ENCODE measurements around the gene UBAC2.

Gene UBAC2

GRCh38 chr13:99314640-99315176 lies 114.1 kb downstream of the UBAC2 start:
- peak; percentile 65 to 76 for DNase-seq

- DNase-seq, result no peak
These were observed 114.5 kb downstream of the UBAC2 start for GRCh38 chr13:99315186-99315585.

- DNase-seq, result no peak
These were observed 115.6 kb downstream of the UBAC2 start for GRCh38 chr13:99316224-99316623.

DNA sequence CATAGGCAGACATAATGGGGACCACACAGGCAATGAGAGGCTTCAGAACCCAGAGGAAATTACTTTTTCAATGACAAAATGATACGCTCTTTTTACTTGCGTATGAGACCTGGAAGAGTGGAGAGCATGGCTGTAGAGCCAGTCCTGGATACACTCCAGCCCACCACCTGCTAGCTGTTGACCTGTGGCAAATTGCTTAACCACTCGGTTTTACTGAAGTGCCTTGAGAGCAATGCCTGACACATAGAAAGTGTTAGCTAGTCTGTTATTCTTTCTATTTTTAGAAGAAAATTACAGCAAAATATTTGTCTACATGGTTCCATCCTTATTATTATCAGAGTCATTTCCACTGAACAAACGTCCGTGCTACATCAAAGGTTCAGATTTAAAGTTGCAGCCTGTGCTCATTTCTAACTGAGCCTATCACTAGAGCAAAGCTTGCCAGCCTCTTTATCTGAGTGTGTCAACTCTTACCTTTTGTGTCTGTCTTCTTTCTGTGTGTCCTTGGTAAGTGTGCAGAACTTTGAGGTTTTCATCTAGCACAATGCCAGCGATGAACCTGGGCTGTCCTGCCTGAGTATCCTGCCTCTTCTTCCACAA lies 116.1 kb downstream of the UBAC2 start:
- DNase-seq, result no peak

DNA sequence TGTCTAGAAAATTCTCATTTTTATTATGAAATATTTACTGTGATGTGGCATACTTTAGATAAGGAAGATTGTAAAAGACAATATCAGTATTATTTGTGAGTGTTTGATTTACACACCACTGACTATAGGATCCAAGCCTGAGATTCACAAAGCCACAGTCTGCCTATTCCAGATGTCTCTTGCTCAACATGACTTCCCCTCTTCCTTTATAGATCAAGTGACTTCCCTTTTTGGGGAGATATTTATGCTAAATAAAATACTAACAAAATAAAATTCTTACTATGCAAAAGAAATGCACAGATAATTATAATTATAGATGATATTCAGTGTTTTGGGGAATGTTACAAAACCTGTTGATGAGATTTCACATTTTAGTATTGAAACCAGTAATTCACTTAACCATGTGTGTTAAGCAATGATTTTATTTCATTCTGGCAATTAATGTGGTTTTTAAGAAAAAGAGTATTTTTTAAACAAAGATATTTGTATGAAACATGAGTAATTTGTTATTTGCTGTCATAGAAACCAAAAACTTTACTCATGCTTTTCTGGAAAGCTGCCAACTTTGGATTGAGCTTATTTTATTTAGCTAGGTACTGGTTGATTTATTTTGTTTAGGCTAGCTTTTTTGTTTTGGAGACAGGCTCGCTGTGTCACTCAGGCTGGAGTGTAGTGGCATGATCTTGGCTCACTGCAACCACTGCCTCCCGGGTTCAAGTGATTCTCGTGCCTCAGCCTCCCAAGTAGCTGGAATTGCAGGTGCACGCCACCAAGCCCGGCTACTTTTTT lies 120.2 kb downstream of the UBAC2 start:
- no peak for DNase-seq

- no peak for DNase-seq
These were observed 121.1 kb downstream of the UBAC2 start for GRCh38 chr13:99321709-99322108.

- DNase-seq, result peak in 1 of 2 experiments; percentile 55
These were observed 121.8 kb downstream of the UBAC2 start for GRCh38 chr13:99322297-99323103.

DNA sequence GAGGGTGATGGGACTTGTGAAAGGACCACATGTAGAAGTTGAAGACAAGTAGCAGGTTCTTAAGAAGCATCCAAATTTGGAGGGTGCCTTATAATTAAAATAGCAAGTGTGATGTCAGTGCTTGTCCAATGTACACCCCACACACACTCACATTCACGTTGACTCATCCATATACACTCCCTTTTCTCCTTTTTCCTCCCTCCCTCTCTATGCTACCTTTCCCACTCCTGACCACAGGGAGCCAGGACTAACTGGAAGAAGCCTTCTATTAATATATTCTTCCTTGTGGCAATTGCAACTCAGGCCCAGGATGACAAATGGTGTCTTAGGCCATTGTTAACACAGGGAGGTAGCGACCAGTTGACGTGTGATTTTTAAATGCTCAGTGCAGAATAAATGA lies 122.8 kb downstream of the UBAC2 start:
- DNase-seq, result no peak

GRCh38 chr13:99326012-99326411 lies 125.4 kb downstream of the UBAC2 start:
- no peak for DNase-seq

DNA sequence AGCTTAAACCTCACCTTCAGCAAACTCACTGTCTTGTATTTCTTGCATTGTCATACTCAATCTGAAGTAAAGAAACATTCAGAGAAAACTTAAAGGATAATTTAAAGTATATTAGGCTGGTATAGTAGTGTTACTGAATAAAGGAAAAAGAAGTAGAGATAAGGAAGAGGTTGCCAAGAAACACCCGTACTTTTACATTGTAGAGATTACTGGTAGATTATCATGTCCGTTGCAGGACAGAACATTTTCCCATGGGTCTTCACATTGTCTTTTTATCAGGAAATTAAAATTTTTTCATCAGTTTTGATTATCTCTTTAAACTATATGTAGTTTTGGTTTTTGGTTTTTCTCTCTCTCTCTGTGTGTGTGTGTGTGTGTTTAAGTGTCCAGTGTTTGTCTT lies 126.5 kb downstream of the UBAC2 start:
- DNase-seq, result no peak

DNA sequence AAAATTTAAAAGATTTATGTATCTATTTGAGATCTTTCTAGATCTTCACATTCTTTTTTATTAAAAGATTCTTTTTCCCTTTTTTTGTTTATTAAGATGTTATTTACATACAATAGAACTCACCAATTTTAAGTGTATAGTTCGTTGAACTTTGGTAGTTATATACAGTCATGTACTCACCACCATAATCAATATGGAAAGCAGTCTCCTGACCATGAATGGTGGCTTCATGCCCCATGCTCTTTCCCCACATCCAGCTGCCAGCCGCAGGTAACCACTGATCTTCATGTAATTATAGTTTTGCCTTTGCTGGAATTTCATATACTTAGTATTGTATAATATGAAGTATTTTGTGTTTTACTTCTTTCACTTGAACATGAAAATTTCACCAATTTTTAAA lies 127.1 kb downstream of the UBAC2 start:
- DNase-seq, result no peak

- DNase-seq, result no peak
These were observed 128.8 kb downstream of the UBAC2 start for GRCh38 chr13:99329477-99329876.

GRCh38 chr13:99330942-99331341 lies 130.3 kb downstream of the UBAC2 start:
- no peak for DNase-seq

- no peak for DNase-seq
These were observed 131.2 kb downstream of the UBAC2 start for GRCh38 chr13:99331881-99332293.

- DNase-seq, result no peak
These were observed 131.8 kb downstream of the UBAC2 start for GRCh38 chr13:99332456-99332855.

DNA sequence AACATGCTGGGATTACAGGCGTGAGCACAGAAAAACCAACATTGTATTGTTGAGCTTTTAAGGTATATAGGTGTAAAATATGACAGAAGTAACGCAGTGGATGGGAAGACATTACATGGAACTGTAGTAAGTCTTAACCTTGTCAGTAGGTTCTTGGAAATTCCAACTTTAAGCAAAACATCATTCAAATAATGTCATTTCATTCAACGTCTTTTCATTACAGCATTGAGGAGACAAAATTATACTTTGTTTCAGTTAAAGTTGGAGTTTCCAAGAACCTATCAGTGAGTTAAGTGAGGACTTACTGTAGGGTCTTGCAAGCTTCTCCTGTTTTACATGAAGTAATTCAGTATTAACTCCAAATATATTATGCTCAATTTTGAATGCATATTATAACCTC lies 133.6 kb downstream of the UBAC2 start:
- DNase-seq, result no peak

DNA sequence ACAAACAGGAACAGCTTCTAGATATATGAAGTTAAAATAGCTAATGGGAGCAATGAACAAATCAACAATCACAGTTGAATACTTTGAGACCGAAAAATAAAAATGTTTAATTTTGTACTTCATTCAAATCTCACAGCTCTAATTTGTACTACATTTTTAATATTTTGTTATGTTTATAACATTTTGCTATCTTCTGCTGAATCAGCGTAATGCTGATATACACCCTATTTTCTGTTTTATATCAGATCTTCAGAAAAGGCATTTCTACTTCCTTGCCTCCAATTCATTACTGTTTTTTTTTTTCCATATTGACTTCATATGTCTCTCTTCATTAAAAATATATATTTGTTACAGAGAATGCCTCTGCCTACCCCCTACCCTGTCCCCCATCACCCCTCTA lies 134.4 kb downstream of the UBAC2 start:
- no peak for DNase-seq

- DNase-seq, result no peak
These were observed 134.9 kb downstream of the UBAC2 start for GRCh38 chr13:99335603-99336002.

- no peak for DNase-seq
These were observed 138.6 kb downstream of the UBAC2 start for GRCh38 chr13:99339230-99339721.

DNA sequence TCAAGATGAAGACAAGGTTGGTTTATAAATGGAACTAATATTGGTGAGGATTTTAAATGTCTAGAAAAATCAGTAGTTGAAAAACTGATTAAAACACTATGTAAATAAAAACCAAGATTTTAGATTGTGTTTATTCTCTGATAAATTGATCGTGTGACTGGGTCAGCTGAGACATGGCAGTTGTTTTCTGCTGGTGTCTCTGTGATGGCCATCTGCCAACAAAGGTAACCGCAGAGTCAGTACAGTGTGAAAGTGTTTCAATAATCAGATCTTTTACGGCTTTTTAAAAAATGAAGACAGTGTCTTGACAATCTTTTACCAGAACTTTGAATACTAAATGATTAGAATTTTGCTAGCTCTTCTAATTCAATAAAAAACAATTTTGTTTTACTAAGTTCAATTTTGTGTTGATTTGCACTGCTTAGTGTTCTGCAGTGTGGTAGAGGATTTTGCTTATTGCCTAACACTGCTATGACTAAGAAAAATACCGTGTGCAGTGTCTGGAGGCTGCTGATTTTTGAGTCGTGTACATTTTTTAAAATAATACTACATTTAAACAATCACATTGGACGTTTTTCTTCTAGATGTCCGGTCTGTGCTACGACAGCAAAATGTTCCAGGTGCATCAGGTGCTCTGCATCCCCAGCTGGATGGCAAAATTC lies 139.2 kb downstream of the UBAC2 start:
- DNase-seq, result peak; percentile 39 to 57

- no peak for DNase-seq
These were observed 140.0 kb downstream of the UBAC2 start for GRCh38 chr13:99340638-99341037.

DNA sequence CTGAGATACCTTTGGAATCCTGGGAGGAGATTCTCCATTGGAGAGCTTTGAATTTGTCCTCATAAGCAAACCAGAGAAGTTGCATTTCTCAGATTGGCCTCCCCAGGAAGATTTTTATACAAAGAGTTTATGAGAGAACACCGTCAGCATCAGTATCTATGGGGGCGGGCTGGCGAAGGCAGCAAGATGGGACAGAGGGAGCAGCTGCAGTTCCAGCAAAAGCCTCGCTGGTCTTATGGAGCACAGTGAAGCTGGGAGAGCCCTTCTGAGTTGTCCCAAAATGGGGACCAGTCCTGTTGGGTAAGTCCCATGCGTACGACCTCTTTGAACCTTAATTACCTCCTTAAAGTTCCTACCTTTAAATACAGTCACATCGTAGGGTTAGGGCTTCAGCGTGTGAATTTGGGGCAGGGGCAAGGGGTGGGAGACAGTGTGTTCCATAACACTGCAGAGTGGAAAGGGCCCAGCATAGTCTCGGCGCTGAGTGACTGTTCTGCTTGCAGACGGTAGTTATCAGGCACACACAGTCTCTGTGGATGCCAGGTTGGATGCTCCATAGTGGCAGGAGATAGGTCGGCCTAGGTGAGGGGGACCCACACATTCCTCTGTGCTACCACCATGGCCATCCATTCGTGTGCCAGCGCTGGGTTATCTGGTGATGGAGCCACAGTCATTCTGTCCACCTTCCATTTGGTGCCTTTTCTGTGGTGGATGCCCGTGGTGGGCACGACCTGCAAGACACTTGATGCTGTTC lies 141.5 kb downstream of the UBAC2 start:
- DNase-seq, result no peak
